ENCODE data around the gene PAXX.
A peak's percentile ranks its signal among the peaks of the same experiment; 100 is the strongest.
"Not testable (repeated sequence)": the region's sequence is repeated elsewhere in the genome, so short reads cannot be mapped to it uniquely, and the experiment has no call there.

Gene PAXX

DNA sequence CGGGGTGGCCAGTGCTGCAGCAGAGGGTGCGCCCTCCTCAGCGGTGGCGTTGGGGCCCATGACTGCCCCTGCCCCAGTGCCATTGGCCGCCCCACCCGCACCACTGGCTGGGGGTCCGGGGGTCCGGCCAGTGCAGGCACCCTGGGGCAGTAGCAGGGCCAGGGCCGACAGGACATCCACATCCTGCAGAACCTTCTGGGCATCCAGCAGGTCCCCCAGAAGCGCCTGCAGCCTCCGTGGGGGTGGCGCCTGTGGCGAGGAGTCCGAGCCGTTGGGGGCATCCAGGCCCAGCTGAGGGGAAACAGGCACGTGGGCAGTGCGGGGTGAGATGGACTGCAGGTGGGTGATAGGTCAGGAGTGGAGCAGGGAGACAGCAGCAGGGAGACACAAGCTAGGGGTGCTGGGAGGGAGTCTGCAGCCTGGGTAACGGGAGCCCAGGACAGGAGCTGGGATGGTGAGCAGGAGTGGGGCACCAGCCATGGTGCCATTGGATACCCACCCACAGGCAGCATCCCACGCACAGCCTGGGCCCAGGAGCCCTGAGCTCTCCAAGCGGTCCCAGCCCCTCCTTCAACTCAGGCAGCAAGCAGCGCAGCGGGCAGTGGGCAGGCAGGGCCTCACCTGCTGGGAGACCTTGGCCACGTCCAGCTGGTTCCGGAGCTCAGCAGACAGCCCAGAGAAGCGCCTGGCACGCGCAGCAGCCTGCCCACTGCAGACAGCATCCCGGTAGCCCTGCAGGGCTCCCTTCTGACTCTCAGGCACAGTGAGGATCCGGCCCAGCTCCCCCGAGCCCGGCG, 28.7 kb downstream of the PAXX start:
- DNase-seq = no peak

DNA sequence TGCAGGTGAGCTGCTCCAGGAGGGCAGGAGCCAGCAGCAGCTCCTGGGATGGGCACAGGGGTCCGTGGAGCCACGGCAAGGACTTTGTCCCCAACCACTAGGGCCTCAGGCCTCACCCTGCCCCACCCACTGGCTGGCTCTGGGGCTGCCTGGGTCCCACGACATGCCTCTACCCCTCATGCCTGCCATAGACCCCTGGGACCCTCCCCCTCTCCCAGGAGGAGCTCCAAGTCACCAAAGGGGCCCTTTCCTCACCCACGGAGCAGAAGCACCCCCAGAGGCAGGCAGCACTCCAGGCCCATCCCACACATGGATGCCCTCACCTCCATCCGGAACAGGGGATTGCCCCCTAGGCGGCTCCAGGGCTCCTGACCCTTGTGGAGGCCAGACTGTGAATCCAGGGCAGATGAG, 29.4 kb downstream of the PAXX start:
- no peak for DNase-seq

- DNase-seq = no peak
Measured at GRCh38 chr9:137021979-137022661, 29.9 kb downstream of the PAXX start.

GRCh38 chr9:137022662-137023008, 30.4 kb downstream of the PAXX start:
- DNase-seq = no peak

- DNase-seq = no peak
Measured at GRCh38 chr9:137023157-137023556, 30.9 kb downstream of the PAXX start.

DNA sequence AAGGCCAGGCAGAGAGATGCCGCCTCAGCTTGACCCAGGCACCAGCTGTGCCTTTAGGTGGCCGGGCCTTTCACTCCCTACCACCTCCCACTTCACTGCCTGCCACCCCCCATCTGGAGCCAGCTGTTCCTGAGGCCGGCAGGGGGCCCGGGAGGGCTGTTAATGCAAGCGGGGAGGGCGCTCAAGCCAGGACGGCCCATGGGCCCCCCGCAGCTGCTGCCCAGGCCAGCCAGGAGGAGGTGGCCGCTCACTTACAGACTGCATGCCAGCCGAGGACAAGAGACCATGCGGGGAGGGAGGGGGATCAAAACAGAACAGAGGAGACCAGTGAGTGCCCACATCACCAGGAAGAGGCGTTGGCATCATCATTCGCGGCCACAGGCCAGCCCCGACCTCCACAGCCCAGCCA, 31.4 kb downstream of the PAXX start:
- DNase-seq = no peak

GRCh38 chr9:137025517-137025966, 33.3 kb downstream of the PAXX start:
- DNase-seq = peak; percentile 20

- no peak for DNase-seq
Measured at GRCh38 chr9:137026384-137026783, 34.2 kb downstream of the PAXX start.

- DNase-seq = peak; percentile 31
Measured at GRCh38 chr9:137026828-137027227, 34.6 kb downstream of the PAXX start.

GRCh38 chr9:137027369-137028262, 35.4 kb downstream of the PAXX start, which contains the start of gene ABCA2:
ABCA2 (minus strand) TSS chr9:137028237; CDS start chr9:137028140, 97 bp downstream.
- DNase-seq = no peak

DNA sequence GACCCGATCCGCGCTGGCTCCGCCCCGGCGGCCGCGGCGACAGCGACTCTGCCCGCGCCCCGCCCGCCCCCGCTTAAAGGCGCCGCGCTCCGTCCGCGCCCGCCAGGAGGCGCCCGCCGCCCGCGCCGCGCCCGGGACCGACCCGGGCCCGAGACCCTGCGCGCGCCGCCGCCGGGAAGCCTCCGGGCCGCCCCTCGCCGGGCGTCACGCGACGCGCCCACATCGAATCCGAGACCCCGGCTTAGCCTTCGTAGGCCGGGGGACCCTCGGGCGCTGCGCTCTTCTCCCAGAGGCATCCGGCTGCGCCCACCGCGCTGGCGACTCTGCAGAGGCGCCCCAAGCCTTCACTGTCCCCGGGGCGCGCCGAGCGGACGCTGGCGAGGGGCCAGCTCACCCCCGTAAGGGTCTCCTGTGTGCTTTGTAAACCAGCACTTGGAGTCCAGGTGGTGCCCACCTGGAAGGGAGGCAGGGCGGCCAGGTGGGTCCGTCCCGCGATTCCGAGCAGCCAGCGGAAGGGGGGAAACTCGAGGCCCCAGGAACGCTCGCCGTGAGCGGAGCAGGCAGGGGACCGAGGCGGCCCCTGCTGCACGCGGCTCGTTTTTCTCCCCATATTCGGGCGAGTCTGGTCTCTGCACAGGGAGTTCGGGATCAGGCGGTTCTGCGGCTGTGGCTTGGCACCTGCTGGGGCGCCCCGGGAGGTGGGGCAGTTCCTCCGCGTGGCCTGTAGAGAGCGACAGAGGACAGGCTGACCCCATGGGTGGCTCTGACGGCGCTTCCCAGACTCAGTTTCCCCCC, 36.2 kb downstream of the PAXX start:
- peak; percentile 37 for DNase-seq

- peak; percentile 29 for DNase-seq
Measured at GRCh38 chr9:137029058-137029936, 37.1 kb downstream of the PAXX start.

- DNase-seq = no peak
Measured at GRCh38 chr9:137030006-137030405, 37.8 kb downstream of the PAXX start.

DNA sequence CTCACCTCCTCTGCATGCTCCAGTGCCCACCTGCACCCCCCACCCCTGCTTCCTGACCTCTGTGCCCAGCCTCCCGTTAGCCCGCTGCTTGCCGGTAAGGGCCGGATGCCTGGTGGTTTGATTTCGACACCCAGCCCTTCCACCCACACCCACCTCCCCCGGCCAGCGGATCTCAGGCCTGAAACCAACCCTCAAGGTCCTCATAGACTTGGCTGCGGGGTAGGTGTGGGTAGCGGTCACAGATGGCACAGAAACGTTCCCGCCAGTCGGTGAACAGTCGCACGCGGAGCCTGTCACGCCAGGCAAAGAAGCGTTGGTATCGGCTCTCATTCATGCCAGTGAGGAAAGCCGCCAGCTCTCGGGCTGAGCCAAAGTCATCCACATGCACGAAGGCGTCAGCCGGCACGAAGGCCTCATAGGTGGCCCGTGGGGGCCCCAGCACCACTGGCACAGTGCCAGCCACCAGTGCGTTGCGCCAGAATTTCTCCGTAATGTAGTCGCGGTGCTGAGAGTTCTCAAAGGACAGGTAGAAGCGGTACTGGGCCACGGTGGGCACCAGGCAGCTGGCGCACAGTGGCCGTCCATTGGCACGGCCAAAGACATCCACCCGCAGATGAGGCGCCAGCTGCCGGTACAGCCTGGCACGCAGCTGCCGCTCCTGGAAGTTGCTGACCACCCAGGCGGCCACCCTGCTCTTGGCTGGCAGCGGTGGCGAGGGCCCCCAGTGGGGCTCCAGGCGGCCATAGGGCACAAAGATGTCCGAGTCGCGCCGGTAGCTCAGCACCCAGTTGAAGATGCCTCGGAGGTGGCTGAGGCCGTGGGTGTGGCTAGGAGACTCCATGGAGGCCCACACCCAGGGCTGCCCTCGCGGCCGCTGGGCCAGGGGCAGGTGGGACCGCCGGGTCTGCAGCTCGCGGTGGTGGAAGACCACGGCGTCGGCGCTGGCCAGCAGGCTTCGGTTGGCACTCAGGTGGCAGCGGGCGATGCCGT, 38.6 kb downstream of the PAXX start:
- DNase-seq = no peak

DNA sequence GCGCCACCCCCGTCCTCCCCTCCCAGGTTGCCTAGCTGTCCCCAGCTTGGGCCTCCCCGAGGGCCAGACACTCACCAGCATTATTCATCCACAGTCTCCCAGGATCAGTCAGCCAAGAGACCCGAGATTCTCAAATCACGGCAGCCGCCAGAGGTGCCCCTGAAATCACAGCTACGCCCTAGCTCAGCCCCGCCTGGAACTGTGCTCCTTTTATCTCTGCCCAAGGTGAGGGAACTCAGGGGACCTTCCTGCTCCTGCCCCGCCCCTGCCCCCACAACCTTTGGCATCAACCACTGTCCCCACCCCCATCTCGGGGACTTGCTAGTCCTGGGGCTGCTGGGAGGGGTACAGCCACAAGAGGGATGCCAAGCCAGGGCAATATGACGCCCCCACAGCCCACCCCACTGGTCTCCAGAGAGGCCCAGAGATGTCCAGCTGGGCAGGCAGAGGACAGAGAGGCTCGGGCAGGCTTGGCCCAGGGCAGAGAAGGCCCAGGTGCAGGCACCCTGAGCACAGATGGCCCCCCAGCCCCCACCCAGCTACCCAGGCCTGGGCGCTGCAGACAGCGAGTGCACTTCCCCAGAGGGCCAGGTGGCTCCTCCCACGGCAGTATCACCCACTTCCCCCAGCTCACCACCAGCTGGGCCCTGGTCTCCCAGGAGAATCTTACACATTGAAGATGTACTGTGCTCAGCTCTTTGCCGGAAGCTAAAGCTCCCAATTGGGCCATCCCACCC, 39.9 kb downstream of the PAXX start, which contains the start of gene FUT7:
TSS of gene FUT7 (minus strand) at position 185 of the 737 bp plus-strand sequence. CDS start at position 88, 97 bp downstream.
- no peak for DNase-seq

- no peak for DNase-seq
Measured at GRCh38 chr9:137032858-137033257, 40.6 kb downstream of the PAXX start.

- not testable (repeated sequence) for DNase-seq
Measured at GRCh38 chr9:137033481-137033880, 41.3 kb downstream of the PAXX start.

DNA sequence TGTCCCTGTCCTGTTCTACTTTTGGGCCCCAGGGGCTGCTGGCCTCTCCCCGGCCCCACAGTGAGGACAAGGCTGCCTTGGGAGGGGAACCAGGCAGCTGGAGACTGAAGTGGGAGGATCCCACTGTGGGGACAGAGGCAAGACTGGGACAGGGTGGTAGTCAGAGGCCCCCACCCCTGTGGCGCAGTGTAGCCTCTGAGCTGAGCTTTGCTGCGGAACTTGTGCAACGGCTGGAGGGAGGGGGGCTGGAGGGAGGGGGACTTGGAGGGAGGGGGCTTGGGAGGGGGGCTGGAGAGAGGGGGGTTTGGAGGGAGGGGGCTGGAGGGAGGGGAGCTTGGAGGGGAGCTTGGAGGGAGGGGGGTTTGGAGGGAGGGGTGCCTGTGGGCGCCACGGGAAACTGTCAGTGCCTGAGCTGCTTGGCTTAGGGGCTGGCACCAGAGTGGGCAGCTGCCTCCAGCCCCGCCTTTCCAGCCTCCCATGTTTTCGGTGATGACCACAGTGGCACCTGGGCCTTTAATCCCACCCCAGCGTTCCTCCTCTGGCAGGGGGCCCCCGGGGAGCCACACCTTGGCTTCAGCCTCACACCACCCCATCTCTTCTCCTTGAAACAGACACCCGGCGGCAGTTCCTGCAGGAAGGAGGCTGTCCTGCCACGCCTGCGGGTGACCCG, 42.0 kb downstream of the PAXX start:
- no peak for DNase-seq
